ENCODE data around the gene SYNGAP1.

DNA sequence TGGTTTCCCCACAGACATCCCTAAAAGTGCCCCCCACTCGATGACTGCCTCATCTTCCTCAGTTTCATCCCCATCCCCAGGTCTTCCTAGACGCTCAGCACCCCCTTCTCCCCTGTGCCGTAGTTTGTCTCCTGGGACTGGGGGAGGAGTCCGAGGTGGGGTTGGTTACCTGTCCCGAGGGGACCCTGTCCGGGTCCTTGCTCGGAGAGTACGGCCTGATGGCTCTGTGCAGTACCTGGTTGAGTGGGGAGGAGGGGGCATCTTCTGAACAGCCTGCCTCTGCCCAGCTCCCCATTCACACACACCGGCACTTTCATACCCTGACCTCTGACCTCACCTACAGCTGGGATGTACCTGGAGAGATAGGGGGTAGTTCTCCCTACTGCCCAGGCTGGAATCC, 4.0 kb upstream of the SYNGAP1 start:
- TF ChIP-seq EZH2 (IDR thresholded peaks at IDR 0.05; ENCODE audit: insufficient read depth, poor library complexity, severe bottlenecking) (no peak), EZH2phosphoT487 (IDR thresholded peaks at IDR 0.05; ENCODE audit: insufficient read depth, low read depth) (no peak)

Data from GM23248 (cell line).